Coronary artery (tissue), 2 donors: ENCODE data around the gene EHD1.

Source experiments
- DNase-seq: peaks from one replicate; pipeline ENCODE4 v3.0.0-alpha.2; 2017; ENCODE audit warnings: low spot score
- H3K27ac ChIP-seq, 2 donors: fragments of 200-600 bp; sonication (generic); one replicate each; pipeline ENCODE4 v1.5.1; 2016 to 2019
- H3K4me3 ChIP-seq: fragments of 200-600 bp; sonication (generic); 2 replicates; pipeline ENCODE4 v1.5.1; 2016; ENCODE audit warnings: mild to moderate bottlenecking, moderate library complexity
- TF ChIP-seq, protein P1 (sequence below): fragments of 200-600 bp; sonication (generic); IDR thresholded peaks from one replicate; pipeline ENCODE4 v1.5.1; 2019; ENCODE audit warnings: antibody characterized with exemption

Gene EHD1

DNA sequence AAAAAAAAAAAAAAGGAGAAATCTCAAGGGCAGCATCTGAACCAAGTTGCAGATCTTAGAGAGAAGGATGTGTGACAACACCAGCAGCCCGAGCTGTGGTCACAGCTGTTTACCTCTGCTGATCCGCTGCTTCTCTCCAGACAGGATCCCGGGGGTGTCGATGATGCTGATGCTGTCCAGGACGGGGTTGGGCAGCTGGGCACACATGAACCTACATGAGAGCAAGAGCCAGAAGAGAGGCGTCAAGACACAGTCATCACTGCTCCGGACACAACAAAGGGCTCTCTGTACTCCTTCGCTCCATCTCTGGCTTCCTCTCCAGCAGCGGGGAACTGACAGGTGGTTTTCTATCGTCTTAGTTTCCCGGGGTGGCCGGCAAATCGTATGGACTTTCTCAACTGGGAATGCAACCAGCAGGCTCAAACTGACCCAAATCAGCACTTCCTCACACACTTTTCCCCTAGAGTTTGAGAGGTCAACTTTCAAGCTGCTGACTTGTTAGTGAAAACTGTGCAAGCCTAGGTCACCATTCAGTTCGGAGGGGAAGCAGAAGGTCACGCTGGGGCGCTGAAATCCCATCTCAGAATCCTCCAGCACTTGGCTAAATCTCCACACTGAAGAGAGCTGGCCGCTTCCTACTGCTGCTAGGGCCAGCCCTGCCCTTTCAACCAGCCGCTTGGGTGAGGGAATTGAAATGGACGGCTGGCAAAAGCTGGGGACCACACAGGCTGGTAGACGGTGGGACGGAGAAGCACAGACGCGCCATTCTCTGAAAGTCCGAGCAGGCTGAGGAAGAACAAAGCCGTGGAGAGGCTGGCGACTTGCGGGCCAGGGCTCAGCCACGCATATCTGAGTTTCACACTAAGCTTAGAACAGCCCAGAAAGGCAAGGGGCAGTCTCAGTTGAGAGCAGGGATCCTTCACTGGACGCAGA, 3.8 kb downstream of the EHD1 start:
- Histone ChIP-seq H3K27ac (peak overlapping the region in 1 of 2 donors; percentile 98), H3K4me3 (peak overlapping the region; percentile 95)
- TF ChIP-seq, protein P1, sequence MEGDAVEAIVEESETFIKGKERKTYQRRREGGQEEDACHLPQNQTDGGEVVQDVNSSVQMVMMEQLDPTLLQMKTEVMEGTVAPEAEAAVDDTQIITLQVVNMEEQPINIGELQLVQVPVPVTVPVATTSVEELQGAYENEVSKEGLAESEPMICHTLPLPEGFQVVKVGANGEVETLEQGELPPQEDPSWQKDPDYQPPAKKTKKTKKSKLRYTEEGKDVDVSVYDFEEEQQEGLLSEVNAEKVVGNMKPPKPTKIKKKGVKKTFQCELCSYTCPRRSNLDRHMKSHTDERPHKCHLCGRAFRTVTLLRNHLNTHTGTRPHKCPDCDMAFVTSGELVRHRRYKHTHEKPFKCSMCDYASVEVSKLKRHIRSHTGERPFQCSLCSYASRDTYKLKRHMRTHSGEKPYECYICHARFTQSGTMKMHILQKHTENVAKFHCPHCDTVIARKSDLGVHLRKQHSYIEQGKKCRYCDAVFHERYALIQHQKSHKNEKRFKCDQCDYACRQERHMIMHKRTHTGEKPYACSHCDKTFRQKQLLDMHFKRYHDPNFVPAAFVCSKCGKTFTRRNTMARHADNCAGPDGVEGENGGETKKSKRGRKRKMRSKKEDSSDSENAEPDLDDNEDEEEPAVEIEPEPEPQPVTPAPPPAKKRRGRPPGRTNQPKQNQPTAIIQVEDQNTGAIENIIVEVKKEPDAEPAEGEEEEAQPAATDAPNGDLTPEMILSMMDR, result no peak
- DNase-seq, result no peak

DNA sequence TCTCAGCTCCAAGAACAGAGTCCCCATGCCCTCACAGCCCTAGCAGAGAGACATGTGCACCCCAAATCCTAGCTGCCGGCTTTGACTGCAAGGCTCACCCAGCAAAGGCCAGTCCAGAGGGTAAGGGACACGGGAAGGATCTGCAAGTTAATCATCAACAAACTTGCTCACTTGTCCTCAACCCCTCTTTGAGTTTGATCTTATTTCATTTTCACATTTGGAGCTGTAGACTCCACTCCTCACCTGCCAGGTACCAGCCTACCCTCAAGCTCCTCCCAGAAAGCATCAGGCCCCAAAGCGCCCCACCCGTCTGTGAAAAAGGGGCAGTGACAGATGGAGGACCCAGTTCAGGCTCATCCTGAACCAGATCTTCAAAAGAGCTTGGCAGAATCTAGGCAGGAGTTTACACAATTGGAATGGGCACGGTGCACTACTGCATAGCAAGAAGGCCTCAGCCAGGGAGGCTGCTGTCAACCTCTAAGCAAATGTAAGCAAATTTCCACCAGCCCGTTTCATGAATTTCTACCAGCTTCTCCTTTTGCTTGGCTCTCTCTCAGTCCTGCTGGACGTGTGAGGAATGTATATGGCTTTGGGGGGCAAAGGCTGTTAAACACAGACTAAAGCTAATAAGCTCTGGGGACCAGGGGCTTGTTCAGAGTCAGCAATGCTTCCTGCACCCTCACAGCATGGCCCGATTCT, 5.5 kb downstream of the EHD1 start:
- TF ChIP-seq, protein P1, result no peak
- Histone ChIP-seq H3K27ac (peak overlapping the region in 1 of 2 donors; percentile 3), H3K4me3 (peak overlapping the region; percentile 0)
- DNase-seq, result no peak

DNA sequence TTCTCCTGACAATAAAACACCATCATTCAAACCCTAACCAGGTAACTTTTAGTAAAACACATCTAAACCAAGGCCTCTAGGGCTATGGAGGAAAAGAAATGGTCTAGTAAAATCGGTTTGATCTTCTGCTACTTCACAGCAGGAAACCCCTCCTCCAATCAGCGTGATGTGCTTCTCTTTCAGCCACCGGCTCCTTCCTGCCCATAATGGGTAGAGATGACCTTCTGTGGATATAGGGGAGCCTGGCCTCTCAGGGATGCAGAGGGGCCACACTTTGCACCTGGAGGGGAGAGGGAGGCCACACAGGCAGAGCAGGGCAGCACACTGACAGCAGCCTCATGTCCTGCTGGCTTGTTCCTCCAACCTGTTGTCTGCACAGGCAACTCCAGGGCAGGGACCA, 6.9 kb downstream of the EHD1 start:
- no peak for DNase-seq
- peak overlapping the region; percentile 94 to 95 for H3K27ac ChIP-seq
- H3K4me3 ChIP-seq, result peak overlapping the region; percentile 61
- TF ChIP-seq, protein P1, result no peak

DNA sequence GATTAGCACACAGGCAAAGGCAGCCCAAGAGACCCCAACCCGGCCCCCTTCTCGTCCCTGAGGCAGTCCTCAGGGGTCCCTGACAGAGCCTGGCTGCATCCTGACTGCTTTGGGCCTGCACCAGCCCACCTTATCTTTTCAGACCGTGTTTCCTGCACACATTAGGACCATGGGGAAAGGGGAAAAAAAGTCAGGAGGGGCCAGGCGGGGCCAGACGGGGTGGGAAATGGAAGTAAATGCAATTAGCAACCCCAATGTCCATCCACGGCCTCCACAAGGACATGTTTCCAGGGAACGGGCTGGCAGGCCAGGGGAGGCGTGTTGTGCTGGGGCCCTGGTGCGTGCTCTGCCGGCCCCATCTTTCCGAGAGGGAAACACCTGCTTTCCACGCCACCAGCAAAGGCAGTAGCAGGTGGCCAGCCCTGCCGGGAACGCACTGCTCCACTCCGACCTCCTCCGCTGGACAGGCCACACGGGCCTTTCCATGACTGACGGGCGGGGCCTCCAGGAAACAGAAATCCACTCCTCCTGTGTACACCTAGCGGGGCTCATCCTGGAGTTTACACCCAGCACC, 7.4 kb downstream of the EHD1 start:
- Histone ChIP-seq H3K27ac (peak overlapping the region; percentile 94 to 95), H3K4me3 (peak overlapping the region; percentile 61)
- DNase-seq, result no peak
- TF ChIP-seq, protein P1, result no peak

DNA sequence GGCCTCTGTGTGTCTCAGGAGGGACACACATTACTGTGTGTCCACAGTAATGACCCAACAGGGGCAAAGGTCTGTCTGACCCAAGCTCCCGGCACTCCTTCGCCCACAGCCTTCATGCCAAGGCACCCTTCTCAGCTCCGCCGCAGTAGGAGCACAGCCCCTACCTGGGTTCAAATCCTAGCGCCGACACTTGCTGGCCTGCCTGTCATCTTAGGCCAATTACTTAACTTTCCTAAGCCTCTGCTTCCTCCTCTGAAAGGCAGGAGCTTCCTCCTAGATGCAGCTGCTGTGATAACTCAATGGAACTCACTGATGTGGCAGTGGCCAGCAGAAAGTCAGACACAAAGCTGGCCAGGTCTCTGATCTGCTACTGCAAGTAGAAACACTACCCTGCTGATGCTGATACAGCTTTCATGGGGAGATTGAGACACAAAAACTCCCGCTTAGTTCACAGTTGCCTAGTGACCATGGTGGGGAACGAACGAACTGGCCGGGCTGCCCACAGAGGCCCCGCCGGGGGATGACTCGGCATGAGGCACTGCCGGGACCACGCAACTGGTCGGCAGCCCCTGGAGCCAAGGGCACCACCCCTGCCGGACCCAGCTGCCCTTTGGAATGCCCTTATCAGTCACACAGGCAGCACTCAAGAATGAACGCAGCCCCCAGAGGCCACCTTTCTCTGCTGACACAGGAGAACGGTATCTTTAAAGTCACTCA, 8.1 kb downstream of the EHD1 start:
- peak overlapping the region; percentile 94 to 95 for H3K27ac ChIP-seq
- peak overlapping the region; percentile 61 for H3K4me3 ChIP-seq
- peak; percentile 92 for DNase-seq
- TF ChIP-seq, protein P1, result no peak

DNA sequence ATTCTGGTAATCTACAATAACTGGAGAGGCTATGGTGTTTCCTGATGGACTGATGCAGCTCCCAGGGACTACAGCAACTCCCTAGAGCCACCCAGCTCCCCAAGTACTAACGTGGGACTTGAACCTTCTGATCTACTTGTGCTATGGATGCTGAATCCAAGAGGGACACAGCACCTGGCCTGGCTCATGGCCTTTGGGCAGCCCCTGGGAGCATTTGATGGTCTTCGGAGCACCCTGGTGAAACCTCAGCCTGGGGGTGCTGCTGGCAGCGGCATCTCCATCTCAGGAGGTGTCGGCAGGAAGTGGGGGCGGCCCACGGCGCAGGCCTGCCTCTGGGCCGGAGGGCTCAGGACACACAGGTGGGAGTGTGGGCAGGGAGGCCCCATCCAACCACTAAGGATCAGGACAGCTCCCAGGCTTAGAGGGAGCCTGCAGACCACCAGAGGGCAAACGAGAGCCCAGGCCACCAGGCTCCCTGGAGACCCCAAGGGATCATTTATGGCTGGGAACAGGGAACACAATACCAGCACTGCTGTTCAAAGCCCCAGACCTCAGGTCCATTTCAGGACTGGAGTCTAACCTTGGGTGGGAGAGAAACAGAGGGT, 8.7 kb downstream of the EHD1 start:
- Histone ChIP-seq H3K27ac (peak overlapping the region; percentile 94 to 95), H3K4me3 (peak overlapping the region; percentile 61)
- TF ChIP-seq, protein P1, result no peak
- no peak for DNase-seq
